T-helper 2 cell treated with Interferon-gamma antibody and Interleukin-4, amounts not matched to agents 5 μg/mL and 100 μg/mL, for 36 hours (primary cell): ENCODE measurements around the gene JAKMIP2.

Source experiments
- DNase-seq: peaks from one replicate; pipeline ENCODE4 v3.0.0; 2021; ENCODE audit warnings: low spot score
- H3K27ac Mint-ChIP-seq: one replicate; pipeline ENCODE4 v1.8.0; 2021; ENCODE audit warnings: mild to moderate bottlenecking, mixed read lengths
- H3K27me3 Mint-ChIP-seq: one replicate; pipeline ENCODE4 v1.8.0; 2021; ENCODE audit warnings: low read depth, mixed read lengths
- H3K36me3 Mint-ChIP-seq: one replicate; pipeline ENCODE4 v1.8.0; 2021; ENCODE audit warnings: low read depth, mixed read lengths
- H3K4me1 Mint-ChIP-seq: one replicate; pipeline ENCODE4 v1.8.0; 2021; ENCODE audit warnings: low read depth, mixed read lengths
- H3K4me3 Mint-ChIP-seq: one replicate; pipeline ENCODE4 v1.8.0; 2022; ENCODE audit warnings: mild to moderate bottlenecking, moderate library complexity, mixed read lengths
- H3K9me3 Mint-ChIP-seq: one replicate; pipeline ENCODE4 v1.8.0; 2021; ENCODE audit warnings: mixed read lengths

The JAKMIP2 gene

DNA sequence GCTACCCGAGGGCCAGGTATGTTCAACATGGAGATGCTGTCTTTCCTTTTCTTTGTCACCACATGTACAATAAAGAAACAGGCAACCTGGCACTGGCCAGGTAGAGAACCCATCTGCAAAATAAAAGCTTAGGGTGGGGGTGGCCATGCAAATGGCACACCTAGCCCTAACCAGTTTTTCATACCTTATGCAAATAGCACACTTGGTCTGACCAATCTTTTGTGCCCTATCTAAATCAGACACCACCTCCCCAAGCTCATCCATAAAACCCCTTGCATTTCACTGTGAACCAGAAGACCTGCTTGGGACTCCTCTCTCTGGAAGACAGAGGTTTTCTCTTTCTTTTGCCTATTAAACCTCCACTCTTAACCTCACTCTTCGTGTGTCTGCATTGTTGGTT, 33.9 kb downstream of the JAKMIP2 start:
- Mint-ChIP-seq H3K36me3 (no peaks in the 10 kb centered on the region), H3K4me3 (no peak overlapping the region), H3K9me3 (no peaks in the 10 kb centered on the region), H3K4me1 (no peaks in the 10 kb centered on the region), H3K27me3 (no peaks in the 10 kb centered on the region), H3K27ac (no peak overlapping the region)
- no peak for DNase-seq

GRCh38 chr5:147746986-147747385, 35.5 kb downstream of the JAKMIP2 start:
- Mint-ChIP-seq H3K4me1 (no peaks in the 10 kb centered on the region), H3K27ac (no peak overlapping the region), H3K27me3 (no peaks in the 10 kb centered on the region), H3K4me3 (no peak overlapping the region), H3K36me3 (no peaks in the 10 kb centered on the region), H3K9me3 (no peaks in the 10 kb centered on the region)
- no peak for DNase-seq

DNA sequence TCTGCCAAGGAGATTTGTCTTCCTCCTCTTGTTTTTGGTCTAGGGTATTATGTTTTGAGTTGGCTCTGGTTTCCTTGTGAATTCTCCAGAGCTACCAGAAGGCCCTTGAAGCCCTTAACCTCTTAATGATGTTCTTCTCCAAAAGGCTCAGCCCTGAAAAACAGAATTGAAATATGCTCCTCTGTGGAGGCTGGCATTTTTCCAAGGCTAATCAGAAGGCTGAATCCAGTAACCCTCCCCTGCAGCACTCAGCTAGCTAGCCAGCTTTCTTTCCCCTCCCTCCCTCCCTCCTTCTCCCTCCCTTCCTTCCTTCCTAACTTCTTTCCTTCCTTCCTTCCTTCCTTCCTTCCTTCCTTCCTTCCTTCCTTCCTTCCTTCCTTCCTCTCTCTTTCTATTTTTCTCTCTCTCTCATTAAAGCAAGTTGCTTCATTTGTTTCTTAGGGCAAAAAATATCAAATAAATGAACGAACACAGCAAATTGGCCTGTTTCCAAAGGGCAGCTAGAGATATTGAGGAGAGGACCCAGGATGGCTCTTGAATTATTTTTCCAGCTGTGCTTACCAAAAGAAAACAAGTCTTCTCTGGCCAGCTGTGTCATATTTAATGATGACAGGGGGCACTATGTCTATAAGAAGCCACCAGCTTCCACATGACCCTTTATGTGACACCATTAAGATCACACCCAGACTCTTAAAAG, 38.7 kb downstream of the JAKMIP2 start:
- DNase-seq, result no peak
- Mint-ChIP-seq H3K4me1 (no peaks in the 10 kb centered on the region), H3K27me3 (no peaks in the 10 kb centered on the region), H3K36me3 (no peaks in the 10 kb centered on the region), H3K27ac (no peak overlapping the region), H3K9me3 (no peaks in the 10 kb centered on the region), H3K4me3 (no peak overlapping the region)

DNA sequence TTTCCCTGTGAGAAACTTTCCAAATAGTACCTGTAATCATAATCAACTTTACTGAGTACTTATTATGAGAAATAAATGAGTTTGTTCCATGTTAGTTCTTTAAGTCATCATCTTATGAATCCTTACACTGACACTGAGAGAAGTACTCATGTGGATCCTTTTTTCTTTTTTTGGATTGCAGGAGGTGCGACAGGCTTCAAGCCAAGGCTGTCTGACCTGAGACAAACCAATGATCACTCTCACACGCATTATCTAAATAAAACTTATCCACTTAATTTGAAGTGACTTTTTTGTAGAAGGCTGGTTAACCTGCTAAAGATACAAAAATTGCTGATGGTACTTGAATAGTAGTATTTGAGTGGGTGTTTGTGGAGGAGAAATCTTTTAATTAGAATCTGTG, 39.5 kb downstream of the JAKMIP2 start:
- Mint-ChIP-seq H3K36me3 (no peaks in the 10 kb centered on the region), H3K4me3 (no peak overlapping the region), H3K27ac (no peak overlapping the region), H3K27me3 (no peaks in the 10 kb centered on the region), H3K4me1 (no peaks in the 10 kb centered on the region), H3K9me3 (no peaks in the 10 kb centered on the region)
- no peak for DNase-seq

GRCh38 chr5:147742151-147742550, 40.4 kb downstream of the JAKMIP2 start:
- H3K4me1 Mint-ChIP-seq, result no peaks in the 10 kb centered on the region
- H3K9me3 Mint-ChIP-seq, result no peaks in the 10 kb centered on the region
- DNase-seq, result no peak
- H3K27me3 Mint-ChIP-seq, result no peaks in the 10 kb centered on the region
- H3K27ac Mint-ChIP-seq, result no peak overlapping the region
- no peak overlapping the region for H3K4me3 Mint-ChIP-seq
- H3K36me3 Mint-ChIP-seq, result no peaks in the 10 kb centered on the region

GRCh38 chr5:147740864-147741263, 41.7 kb downstream of the JAKMIP2 start:
- DNase-seq, result no peak
- Mint-ChIP-seq H3K36me3 (no peaks in the 10 kb centered on the region), H3K4me1 (no peaks in the 10 kb centered on the region), H3K9me3 (no peaks in the 10 kb centered on the region), H3K27ac (no peak overlapping the region), H3K27me3 (no peaks in the 10 kb centered on the region), H3K4me3 (no peak overlapping the region)

GRCh38 chr5:147737921-147738320, 44.6 kb downstream of the JAKMIP2 start:
- Mint-ChIP-seq H3K4me3 (no peak overlapping the region), H3K4me1 (peaks cover 4% of the 10 kb centered on the region)

DNA sequence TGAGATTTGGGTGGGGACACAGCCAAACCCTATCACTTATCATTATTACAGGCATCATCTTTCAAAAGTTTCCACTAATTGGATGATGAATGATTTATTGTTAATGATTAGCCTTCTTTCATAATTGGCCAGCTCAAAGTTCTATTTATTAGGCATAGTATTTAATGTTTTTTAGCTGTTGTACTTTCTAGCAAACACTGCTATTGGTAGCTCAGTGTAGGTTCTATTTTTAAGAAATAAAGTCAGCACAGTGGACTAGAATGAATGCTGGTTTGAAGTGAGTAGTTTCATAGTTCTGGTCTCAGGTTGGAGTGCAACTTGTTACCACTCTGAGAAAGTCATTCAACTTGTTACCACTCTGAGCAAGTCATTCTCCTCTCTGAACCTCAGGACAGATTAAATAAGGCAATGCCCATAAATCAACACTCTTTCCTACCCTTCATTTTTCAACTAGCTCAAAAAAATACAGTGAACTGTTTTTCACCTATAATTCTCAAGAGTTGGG, 46.9 kb downstream of the JAKMIP2 start:
- no peak for DNase-seq
- H3K4me1 Mint-ChIP-seq, result peaks cover 4% of the 10 kb centered on the region
- H3K27me3 Mint-ChIP-seq, result no peaks in the 10 kb centered on the region
- no peak overlapping the region for H3K4me3 Mint-ChIP-seq
- H3K36me3 Mint-ChIP-seq, result no peaks in the 10 kb centered on the region
- H3K9me3 Mint-ChIP-seq, result peaks cover 6% of the 10 kb centered on the region
- no peak overlapping the region for H3K27ac Mint-ChIP-seq

More at GRCh38 chr5:147737921-147738320, 44.6 kb downstream of the JAKMIP2 start:
- no peak overlapping the region for H3K27ac Mint-ChIP-seq
- H3K36me3 Mint-ChIP-seq, result no peaks in the 10 kb centered on the region
- DNase-seq, result no peak
- peaks cover 6% of the 10 kb centered on the region for H3K9me3 Mint-ChIP-seq
- H3K27me3 Mint-ChIP-seq, result no peaks in the 10 kb centered on the region

GRCh38 chr5:147734894-147735293, 47.6 kb downstream of the JAKMIP2 start:
- DNase-seq, result no peak
- Mint-ChIP-seq H3K4me1 (peaks cover 4% of the 10 kb centered on the region), H3K27me3 (no peaks in the 10 kb centered on the region), H3K9me3 (peaks cover 6% of the 10 kb centered on the region), H3K36me3 (no peaks in the 10 kb centered on the region), H3K27ac (no peak overlapping the region), H3K4me3 (no peak overlapping the region)

GRCh38 chr5:147733075-147733474, 49.5 kb downstream of the JAKMIP2 start:
- Mint-ChIP-seq H3K27ac (no peak overlapping the region), H3K4me1 (peaks cover 4% of the 10 kb centered on the region), H3K27me3 (no peaks in the 10 kb centered on the region), H3K9me3 (peaks cover 6% of the 10 kb centered on the region), H3K36me3 (no peaks in the 10 kb centered on the region), H3K4me3 (no peak overlapping the region)
- DNase-seq, result no peak

DNA sequence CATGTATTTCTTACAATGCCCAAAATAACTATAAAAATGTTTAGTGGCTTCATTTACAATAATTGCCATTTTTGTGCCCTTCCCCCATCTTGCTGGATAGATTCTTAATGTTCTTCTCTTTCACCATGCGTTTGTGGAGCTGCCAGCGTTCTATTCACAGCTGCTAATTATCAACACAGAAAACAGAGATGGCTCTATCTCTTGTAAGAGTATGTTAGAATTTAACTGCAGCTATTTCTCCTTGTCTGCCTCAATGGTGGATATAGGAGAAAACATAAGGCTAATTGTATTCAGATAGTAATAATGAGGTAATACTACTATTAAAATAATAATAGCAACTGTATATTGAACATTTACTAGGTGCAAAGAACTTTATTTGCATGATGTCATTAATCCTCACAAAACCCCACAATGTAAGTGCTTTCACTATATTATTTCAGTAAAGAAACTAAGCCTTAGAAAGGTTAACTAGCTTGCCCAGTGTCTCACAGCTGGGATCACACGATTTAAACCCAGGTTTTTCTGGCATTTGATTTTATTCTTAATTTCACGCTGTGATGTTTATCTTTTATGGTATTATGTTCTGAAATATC, 50.1 kb downstream of the JAKMIP2 start:
- Mint-ChIP-seq H3K27ac (no peak overlapping the region), H3K4me1 (peaks cover 4% of the 10 kb centered on the region), H3K9me3 (peaks cover 6% of the 10 kb centered on the region), H3K36me3 (no peaks in the 10 kb centered on the region), H3K27me3 (no peaks in the 10 kb centered on the region), H3K4me3 (no peak overlapping the region)
- no peak for DNase-seq

DNA sequence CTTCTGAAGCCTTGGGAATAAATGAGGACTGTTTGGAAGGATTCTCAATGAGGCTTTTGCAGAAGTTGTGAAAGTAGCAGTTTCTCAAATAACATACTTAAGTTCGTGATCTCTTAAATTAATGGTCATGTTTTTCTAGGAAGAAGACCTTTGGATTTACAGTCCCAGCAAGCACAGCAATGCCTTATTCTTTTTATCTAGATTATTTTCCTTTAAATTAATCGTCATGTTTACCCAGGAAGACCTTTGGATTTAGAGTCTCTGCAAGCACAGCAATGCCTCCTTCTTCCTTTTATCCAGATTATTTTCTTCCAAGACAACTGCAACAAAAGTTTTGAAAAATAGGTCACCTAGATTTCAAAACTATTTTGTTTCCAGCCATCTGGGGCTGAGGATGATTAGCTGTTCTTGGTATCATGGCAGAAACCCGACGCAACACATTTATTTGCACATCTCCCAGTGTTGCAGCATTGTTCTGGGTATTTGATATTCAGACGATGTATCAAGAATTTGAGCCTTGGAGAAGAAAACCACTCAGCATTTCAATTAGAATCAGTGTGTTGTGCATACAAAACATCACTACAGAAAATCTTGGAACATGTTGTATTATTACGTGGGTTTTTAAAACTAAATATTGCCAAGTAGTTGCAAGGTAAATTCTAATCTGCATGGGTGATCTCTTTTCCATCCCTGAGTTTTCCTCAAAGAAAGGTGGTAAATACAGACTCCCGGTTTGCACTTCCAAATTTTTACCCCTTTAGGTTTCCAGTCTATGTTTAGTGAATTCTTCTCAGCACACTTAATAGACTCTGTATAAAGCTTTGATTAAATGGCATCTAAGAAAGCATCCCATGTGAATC, 50.9 kb downstream of the JAKMIP2 start:
- H3K9me3 Mint-ChIP-seq, result peaks cover 6% of the 10 kb centered on the region
- no peak for DNase-seq

DNA sequence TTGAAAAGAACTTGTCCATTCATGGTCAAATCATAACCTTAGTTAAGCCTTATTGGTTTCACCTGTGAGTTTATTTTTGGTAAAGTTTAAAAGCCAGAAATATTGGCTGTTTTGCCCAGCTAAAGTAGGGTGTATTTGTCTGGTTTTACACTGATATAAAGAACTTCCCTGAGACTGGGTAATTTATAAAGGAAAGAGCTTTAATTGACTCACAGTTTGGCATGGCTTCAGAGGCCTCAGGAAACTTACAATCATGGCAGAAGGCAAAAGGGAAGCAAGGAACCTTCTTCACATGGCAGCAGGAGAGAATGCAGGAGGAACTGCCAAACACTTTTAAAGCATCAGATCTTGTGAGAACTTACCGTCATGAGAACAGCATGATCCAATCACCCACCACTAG, 55.3 kb downstream of the JAKMIP2 start:
- Mint-ChIP-seq H3K9me3 (peaks cover 2% of the 10 kb centered on the region), H3K4me3 (no peak overlapping the region), H3K27me3 (no peaks in the 10 kb centered on the region), H3K27ac (no peak overlapping the region), H3K4me1 (no peaks in the 10 kb centered on the region), H3K36me3 (no peaks in the 10 kb centered on the region)
- DNase-seq, result no peak

More for the DNA sequence above, 50.9 kb downstream of the JAKMIP2 start:
- Mint-ChIP-seq H3K4me1 (peaks cover 4% of the 10 kb centered on the region), H3K4me3 (no peak overlapping the region), H3K27me3 (no peaks in the 10 kb centered on the region), H3K27ac (no peak overlapping the region), H3K36me3 (no peaks in the 10 kb centered on the region)
